Measurements from ENCODE around the gene TBX1. TPM values are rescaled to one million over a fixed set of nuclear protein-coding genes. Genes with fewer than 3 reads are reported as not detected.

TBX1 gene
- polyA plus RNA-seq, 1 donor (not counting 4 experiments of a cell fraction or from before 2014, with no cell fraction given), result 0.10 TPM

DNA sequence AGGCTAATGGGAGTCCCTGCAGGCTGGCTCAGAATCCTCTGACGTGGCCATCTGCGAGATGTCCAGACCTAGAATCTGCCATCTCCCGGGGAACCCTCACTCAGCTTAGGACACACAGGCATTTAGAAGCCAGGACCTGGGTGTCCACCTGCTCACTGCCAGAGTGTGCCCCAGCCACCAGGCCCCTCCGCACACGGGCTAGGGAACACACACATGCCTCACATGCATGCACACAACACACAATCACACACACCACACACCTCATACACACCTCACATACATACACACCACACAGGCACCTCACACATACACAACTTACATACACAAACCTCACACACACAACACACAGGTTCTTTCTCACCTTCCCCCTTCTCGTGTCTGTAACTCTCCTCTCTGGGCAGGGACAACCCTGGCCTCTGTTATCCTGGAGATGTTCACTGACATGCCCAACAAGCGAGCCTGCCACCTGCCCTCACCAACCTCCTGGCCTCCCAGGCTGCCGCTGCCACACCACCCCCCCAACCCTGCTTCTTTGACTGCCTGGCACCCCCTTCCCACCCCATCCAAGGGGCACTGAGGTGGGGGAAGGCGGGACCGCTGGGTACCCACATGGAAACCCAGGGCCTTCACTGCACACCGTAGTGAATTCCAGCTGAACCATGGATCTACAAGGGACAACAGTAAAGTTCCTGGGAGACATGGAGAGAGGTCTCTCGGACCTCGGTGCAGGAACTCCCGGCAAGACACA lies 56.0 kb downstream of the TBX1 start:
- Histone ChIP-seq H3K4me3 (ENCODE audit: control insufficient read depth in 2 of 3, extremely low read depth in 1 of 3, insufficient read depth in 2 of 3, low read depth in 1 of 3, low read length in 3 of 3) (no peak overlapping the region), H3K9me1 (ENCODE audit: control insufficient read depth, extremely low read depth, insufficient read depth, low read length) (no peaks in the 10 kb centered on the region), H3K27me3 (ENCODE audit: control insufficient read depth, extremely low read depth, insufficient read depth, low read length) (no peaks in the 10 kb centered on the region), H3K36me3 (ENCODE audit: control insufficient read depth in 2 of 2, extremely low read depth in 1 of 2, insufficient read depth in 2 of 2, low read length in 2 of 2) (no peaks in the 10 kb centered on the region), H3K4me2 (ENCODE audit: control insufficient read depth, extremely low read depth, insufficient read depth, low read depth, low read length) (no peak overlapping the region), H3K9ac (ENCODE audit: control insufficient read depth, extremely low read depth, insufficient read depth, low read length) (no peak overlapping the region), H3K9me3 (ENCODE audit: control insufficient read depth, low read depth, low read length) (no peaks in the 10 kb centered on the region), H3K27ac (ENCODE audit: control insufficient read depth, insufficient read depth, low read length) (no peak overlapping the region), H3K4me1 (ENCODE audit: control insufficient read depth, extremely low read depth, insufficient read depth, low read length) (peaks cover 16% of the 10 kb centered on the region), H3K79me2 (ENCODE audit: control insufficient read depth, insufficient read depth, low read length) (no peaks in the 10 kb centered on the region), H2AFZ (ENCODE audit: control insufficient read depth, low read length) (no peak overlapping the region), H4K20me1 (ENCODE audit: control insufficient read depth, extremely low read depth, insufficient read depth, low read length) (no peaks in the 10 kb centered on the region)
- TF ChIP-seq CTCF (optimal IDR thresholded peaks at IDR 0.05 in 1 of 3, IDR thresholded peaks at IDR 0.05 in 1 of 3, conservative IDR thresholded peaks at IDR 0.05 in 1 of 3; ENCODE audit: extremely low read depth in 1 of 3, insufficient read depth in 2 of 3, low read length in 3 of 3) (no peak), EZH2 (IDR thresholded peaks at IDR 0.05; ENCODE audit: low read length) (no peak)
- dilution Hi-C loops (cut with MboI; ENCODE audit: extremely low pct_ligation_motif_present, low sequenced_read_pairs), result no loop called here
- DNase-seq (ENCODE audit: low read depth, low spot score) (no peak), FAIRE-seq (no peak)

Other genes starting within 250 kb of the TBX1 start
- not detected in 3 replicates for gene CLDN5, start 236.4 kb upstream of the TBX1 start, polyA plus RNA-seq
- 2.2 to 4.9 TPM (median 4.2 TPM) in 3 replicates for gene SEPTIN5, start 46.3 kb upstream of the TBX1 start, polyA plus RNA-seq
- 0.05 to 0.23 TPM in 2 of 3 replicates, not detected in the other for gene GP1BB, start 37.2 kb upstream of the TBX1 start, polyA plus RNA-seq
- gene GNB1L, start 94.1 kb downstream of the TBX1 start, polyA plus RNA-seq, result 2.0 to 4.1 TPM (median 2.4 TPM) in 3 replicates
- 12.9 to 23.4 TPM (median 18.2 TPM) in 3 replicates for gene RTL10, start 94.1 kb downstream of the TBX1 start, polyA plus RNA-seq
- gene COMT, start 181.0 kb downstream of the TBX1 start, polyA plus RNA-seq, result 130 to 225 TPM (median 139 TPM) in 3 replicates
- gene TXNRD2, start 181.0 kb downstream of the TBX1 start, polyA plus RNA-seq, result 12.9 to 18.6 TPM (median 16.0 TPM) in 3 replicates

Data from keratinocyte (primary cell).